Epithelial cell of proximal tubule (primary cell): ENCODE data around the gene COPZ1. TPM values are rescaled to one million over a fixed set of nuclear protein-coding genes. Genes with fewer than 3 reads are reported as not detected.

Experiments
- DNase-seq: peaks from one replicate; pipeline ENCODE4 v3.0.0-alpha.2; 2011; ENCODE audit warnings: low read depth
- H3K4me3 ChIP-seq: 2 replicates; pipeline ENCODE4 v1.5.1; 2011; ENCODE audit warnings: low read depth, mild to moderate bottlenecking, low read length
- CTCF ChIP-seq: conservative IDR thresholded peaks from 2 replicates; pipeline ENCODE4 v1.5.1; 2012; ENCODE audit warnings: low read depth, mild to moderate bottlenecking, low read length
- total RNA-seq: library from RNA; depleted of rRNA; stranded (reverse); fragments of >200 nt; gene quantifications from 2 replicates; pipeline ENCODE4 v1.2.3, GENCODE V29; 2015

Gene COPZ1
- total RNA-seq, 1 donor from 2014 or later: 144 TPM

- no peak overlapping the region for H3K4me3 ChIP-seq
- DNase-seq: no peak
- TF ChIP-seq CTCF: no peak
Observed at GRCh38 chr12:54292931-54293241, 32.0 kb upstream of the COPZ1 start.

- TF ChIP-seq CTCF: peak; percentile 91
- H3K4me3 ChIP-seq: no peak overlapping the region
- no peak for DNase-seq
Observed at GRCh38 chr12:54294152-54294952, 30.6 kb upstream of the COPZ1 start.

- H3K4me3 ChIP-seq: no peak overlapping the region
- no peak for TF ChIP-seq CTCF
- no peak for DNase-seq
Observed at GRCh38 chr12:54294953-54295566, 29.9 kb upstream of the COPZ1 start.

GRCh38 chr12:54296393-54297099 is 28.4 kb upstream of the COPZ1 start:
- no peak for TF ChIP-seq CTCF
- no peak overlapping the region for H3K4me3 ChIP-seq
- no peak for DNase-seq

- no peak for TF ChIP-seq CTCF
- H3K4me3 ChIP-seq: no peak overlapping the region
- no peak for DNase-seq
Observed at GRCh38 chr12:54298904-54299303, 26.0 kb upstream of the COPZ1 start.

GRCh38 chr12:54299515-54300224 is 25.3 kb upstream of the COPZ1 start:
- TF ChIP-seq CTCF: no peak
- DNase-seq: no peak
- H3K4me3 ChIP-seq: no peak overlapping the region
